ENCODE measurements around the gene CCSER1. TPM values are rescaled to one million over a fixed set of nuclear protein-coding genes. Genes with fewer than 3 reads are reported as not detected.
"Not testable (repeated sequence)": the region's sequence is repeated elsewhere in the genome, so short reads cannot be mapped to it uniquely, and the experiment has no call there.

Gene CCSER1
- polyA plus RNA-seq, 3 donors, result 16.8 to 22.5 (median 18.8) TPM

- DNase-seq, result no peak
Measured at GRCh38 chr4:90443231-90443630, 316.0 kb downstream of the CCSER1 start.

- DNase-seq, result no peak
Measured at GRCh38 chr4:90444904-90445303, 317.7 kb downstream of the CCSER1 start.

GRCh38 chr4:90445380-90445779, 318.2 kb downstream of the CCSER1 start:
- no peak for DNase-seq

- DNase-seq, result no peak
Measured at GRCh38 chr4:90449626-90450025, 322.4 kb downstream of the CCSER1 start.

GRCh38 chr4:90456891-90457290, 329.7 kb downstream of the CCSER1 start:
- no peak for DNase-seq

GRCh38 chr4:90457817-90458216, 330.6 kb downstream of the CCSER1 start:
- no peak for DNase-seq

- DNase-seq, result no peak
Measured at GRCh38 chr4:90458576-90458975, 331.4 kb downstream of the CCSER1 start.

- DNase-seq, result no peak
Measured at GRCh38 chr4:90474484-90474883, 347.3 kb downstream of the CCSER1 start.

- DNase-seq, result no peak
Measured at GRCh38 chr4:90476019-90476418, 348.8 kb downstream of the CCSER1 start.

- no peak for DNase-seq
Measured at GRCh38 chr4:90476586-90476985, 349.4 kb downstream of the CCSER1 start.

- DNase-seq, result not testable (repeated sequence)
Measured at GRCh38 chr4:90484894-90485293, 357.7 kb downstream of the CCSER1 start.

GRCh38 chr4:90486346-90486745, 359.2 kb downstream of the CCSER1 start:
- no peak for DNase-seq

GRCh38 chr4:90495211-90495610, 368.0 kb downstream of the CCSER1 start:
- DNase-seq, result no peak

GRCh38 chr4:90495936-90496335, 368.7 kb downstream of the CCSER1 start:
- no peak for DNase-seq

- no peak for DNase-seq
Measured at GRCh38 chr4:90498175-90498574, 371.0 kb downstream of the CCSER1 start.

- no peak for DNase-seq
Measured at GRCh38 chr4:90503677-90504076, 376.5 kb downstream of the CCSER1 start.

GRCh38 chr4:90515191-90515590, 388.0 kb downstream of the CCSER1 start:
- no peak for DNase-seq

GRCh38 chr4:90528551-90528950, 401.4 kb downstream of the CCSER1 start:
- DNase-seq, result no peak

- DNase-seq, result no peak
Measured at GRCh38 chr4:90536408-90536807, 409.2 kb downstream of the CCSER1 start.

GRCh38 chr4:90537491-90537890, 410.3 kb downstream of the CCSER1 start:
- no peak for DNase-seq

- DNase-seq, result no peak
Measured at GRCh38 chr4:90540536-90540935, 413.3 kb downstream of the CCSER1 start.

- no peak for DNase-seq
Measured at GRCh38 chr4:90542216-90542615, 415.0 kb downstream of the CCSER1 start.

- DNase-seq, result no peak
Measured at GRCh38 chr4:90543419-90544170, 416.4 kb downstream of the CCSER1 start.

GRCh38 chr4:90544532-90545045, 417.4 kb downstream of the CCSER1 start:
- no peak for DNase-seq
